DND-41 (cell line): ENCODE measurements around the gene RRAGD.

Source experiments
- ATAC-seq: fragments of 200-7000 bp; cut with Tn5 transposase; 3 replicates; pipeline ENCODE4 v1.9.1; 2021; ENCODE audit warnings: low read depth; ENCODE audit not compliant: insufficient read depth
- DNase-seq: peaks from one replicate; pipeline ENCODE4 v3.0.0-alpha.2; 2020
- H2AFZ ChIP-seq: 2 replicates; pipeline ENCODE4 v1.6.0; 2012; ENCODE audit warnings: low read depth, low read length
- H3K27ac ChIP-seq: 2 replicates; pipeline ENCODE4 v1.5.1; 2012; ENCODE audit warnings: low read length, inconsistent platforms
- H3K27me3 ChIP-seq: fragments of 200-600 bp; sonication (generic); 2 replicates; pipeline ENCODE4 v1.6.0; 2012; ENCODE audit warnings: low read length, mild to moderate bottlenecking, inconsistent platforms; ENCODE audit not compliant: insufficient read depth, poor library complexity
- H3K36me3 ChIP-seq: 2 replicates; pipeline ENCODE4 v1.5.1; 2012; ENCODE audit warnings: low read length, inconsistent platforms; ENCODE audit not compliant: insufficient read depth
- H3K4me1 ChIP-seq: 2 replicates; pipeline ENCODE4 v1.5.1; 2012; ENCODE audit warnings: mild to moderate bottlenecking, low read length; ENCODE audit not compliant: insufficient read depth
- H3K4me2 ChIP-seq: 2 replicates; pipeline ENCODE4 v1.6.0; 2012; ENCODE audit warnings: mild to moderate bottlenecking, moderate library complexity, low read length, inconsistent platforms; ENCODE audit not compliant: insufficient read depth
- H3K4me3 ChIP-seq, 2 experiments: fragments of 200-600 bp in 1 of 2; shearing (Covaris generic) in 1 of 2; 2 replicates each; pipeline ENCODE4 v1.5.1; 2012 to 2016; ENCODE audit warnings: inconsistent platforms in 2 of 2, low read length in 2 of 2, mild to moderate bottlenecking in 2 of 2, low read depth in 1 of 2, moderate library complexity in 1 of 2
- H3K79me2 ChIP-seq: 2 replicates; pipeline ENCODE4 v1.6.0; 2012; ENCODE audit warnings: low read length, inconsistent platforms; ENCODE audit not compliant: insufficient read depth
- H3K9ac ChIP-seq: 2 replicates; pipeline ENCODE4 v1.6.0; 2012; ENCODE audit warnings: low read depth, mild to moderate bottlenecking, inconsistent platforms, low read length, moderate library complexity
- H3K9me3 ChIP-seq: 2 replicates; pipeline ENCODE4 v1.5.1; 2012; ENCODE audit warnings: low read length, moderate library complexity, mild to moderate bottlenecking, inconsistent platforms; ENCODE audit not compliant: insufficient read depth, severe bottlenecking
- H4K20me1 ChIP-seq: 2 replicates; pipeline ENCODE4 v1.6.0; 2012; ENCODE audit warnings: low read length; ENCODE audit not compliant: insufficient read depth
- CTCF ChIP-seq: IDR thresholded peaks from 2 replicates; pipeline ENCODE4 v1.5.1; 2012; ENCODE audit warnings: borderline replicate concordance, low read length, moderate library complexity, mild to moderate bottlenecking; ENCODE audit not compliant: poor library complexity, severe bottlenecking; ENCODE audit errors: extremely low read depth
- EZH2 ChIP-seq: IDR thresholded peaks from 3 replicates; pipeline ENCODE4 v1.6.1; 2012; ENCODE audit warnings: borderline replicate concordance, low read depth, mild to moderate bottlenecking, moderate library complexity, low read length, inconsistent platforms; ENCODE audit not compliant: severe bottlenecking

Gene RRAGD

GRCh38 chr6:89433252-89434149 lies 21.4 kb upstream of the RRAGD start:
- no peaks in the 10 kb centered on the region for H4K20me1 ChIP-seq
- H3K36me3 ChIP-seq = no peaks in the 10 kb centered on the region
- TF ChIP-seq CTCF (no peak), EZH2 (no peak)
- peak overlapping the region; percentile 34; the same call in 1 of the 2 replicates for H3K9ac ChIP-seq
- H2AFZ ChIP-seq = no peak overlapping the region; the same call in 1 of the 2 replicates
- H3K79me2 ChIP-seq = no peaks in the 10 kb centered on the region
- peaks cover 8% of the 10 kb centered on the region for H3K27me3 ChIP-seq
- no peak overlapping the region for H3K27ac ChIP-seq
- peak overlapping the region in 1 of 2 experiments; percentile 44; a peak in 2 of 4 replicates for H3K4me3 ChIP-seq
- H3K4me1 ChIP-seq = peaks cover 4% of the 10 kb centered on the region; the same call in 1 of the 2 replicates
- no peak for DNase-seq
- no peaks in the 10 kb centered on the region for H3K9me3 ChIP-seq
- no peak for ATAC-seq
- peak overlapping the region; percentile 54 for H3K4me2 ChIP-seq

- H3K27ac ChIP-seq = no peak within 1 kb of the TSS
These were observed 20.8 kb upstream of the RRAGD start, which contains the start of gene ANKRD6 for GRCh38 chr6:89432875-89433251. Gene ANKRD6 (plus strand): TSS chr6:89433152. CDS start chr6:89566977, 133,825 bp downstream.

GRCh38 chr6:89430201-89430962 lies 18.3 kb upstream of the RRAGD start:
- DNase-seq = no peak
- H3K9ac ChIP-seq = no peak overlapping the region
- H3K4me3 ChIP-seq = no peak overlapping the region
- peaks cover 2% of the 10 kb centered on the region for H3K27me3 ChIP-seq
- no peak overlapping the region for H2AFZ ChIP-seq
- ATAC-seq = no peak
- H3K9me3 ChIP-seq = no peaks in the 10 kb centered on the region
- H4K20me1 ChIP-seq = no peaks in the 10 kb centered on the region
- H3K4me1 ChIP-seq = peaks cover 4% of the 10 kb centered on the region; the same call in 1 of the 2 replicates
- TF ChIP-seq EZH2 (no peak), CTCF (no peak)
- H3K36me3 ChIP-seq = no peaks in the 10 kb centered on the region
- no peak overlapping the region for H3K4me2 ChIP-seq
- no peak overlapping the region for H3K27ac ChIP-seq
- no peaks in the 10 kb centered on the region for H3K79me2 ChIP-seq

More at GRCh38 chr6:89432875-89433251, 20.8 kb upstream of the RRAGD start, which contains the start of gene ANKRD6:
- no peaks in the 10 kb centered on the region for H3K9me3 ChIP-seq
- H3K4me1 ChIP-seq = peaks cover 4% of the 10 kb centered on the region; the same call in 1 of the 2 replicates
- no peaks in the 10 kb centered on the region for H4K20me1 ChIP-seq
- H3K36me3 ChIP-seq = no peaks in the 10 kb centered on the region
- DNase-seq (peak; percentile 69), ATAC-seq (peak; percentile 97)
- H3K79me2 ChIP-seq = no peaks in the 10 kb centered on the region
- peak within 1 kb of the TSS in 1 of 2 experiments; percentile 44; a peak in 2 of 4 replicates for H3K4me3 ChIP-seq
- H3K27me3 ChIP-seq = peaks cover 8% of the 10 kb centered on the region
- no peak within 1 kb of the TSS; the same call in 1 of the 2 replicates for H2AFZ ChIP-seq
- H3K4me2 ChIP-seq = peak within 1 kb of the TSS; percentile 54
- peak within 1 kb of the TSS; percentile 34; the same call in 1 of the 2 replicates for H3K9ac ChIP-seq
- peak; percentile 78 for TF ChIP-seq CTCF
- no peak for TF ChIP-seq EZH2
